HCT116 (cell line): Measurements from ENCODE around the gene MYBPC2. TPM values are rescaled to one million over a fixed set of nuclear protein-coding genes. Genes with fewer than 3 reads are reported as not detected.

ENCODE experiments used
- ATAC-seq: fragments of 200-7000 bp; cut with Tn5 transposase; 2 replicates; pipeline ENCODE4 v1.9.1; 2020; ENCODE audit warnings: mild to moderate bottlenecking, moderate library complexity
- BruUV-seq: library from RNA; stranded (reverse); fragments of 400-500 nt; replicated peaks from 2 replicates; lab custom pipeline; 2021; lab: Mats Ljungman, UMichigan
- CTCF ChIA-PET: fragments of 300-600 bp; sonication (Branson Sonifier 250); formaldehyde crosslinking; loops from one replicate; lab custom pipeline; 2021; ENCODE audit warnings: antibody characterized with exemption; lab: Charles Lee
- POLR2A ChIA-PET: fragments of 300-600, 350-600 bp; sonication (Branson Sonifier 250); formaldehyde crosslinking; loops from one replicate; lab custom pipeline; 2021; ENCODE audit warnings: antibody characterized with exemption; lab: Charles Lee
- RAD21 ChIA-PET, 2 experiments: fragments of 300-600 bp; sonication (Branson Sonifier 250); formaldehyde crosslinking; loops; one replicate each; lab custom pipeline; 2023; ENCODE audit warnings: low total read pairs in 2 of 2; ENCODE audit not compliant: uncharacterized antibody in 2 of 2, unreplicated experiment in 2 of 2, low non-redundant PET in 1 of 2; lab: Charles Lee
- DNase-seq: peaks from one replicate; pipeline ENCODE4 v3.0.0-alpha.2; 2010; ENCODE audit warnings: low read depth, low spot score
- H2AFZ ChIP-seq: fragments of 200-600 bp; shearing (Covaris generic), sonication (generic); 2 replicates; pipeline ENCODE4 v1.6.1; 2017; ENCODE audit warnings: low read depth, mixed run types, mixed read lengths, antibody characterized with exemption, low read length; ENCODE audit not compliant: poor library complexity, severe bottlenecking
- H3K27ac ChIP-seq: 2 replicates; pipeline ENCODE4 v1.5.1; 2012; ENCODE audit warnings: low read depth, low read length
- H3K27me3 ChIP-seq: fragments of 200-600 bp; sonication (generic); 2 replicates; pipeline ENCODE4 v1.6.1; 2016; ENCODE audit warnings: mixed run types, low read length, mixed read lengths; ENCODE audit not compliant: insufficient read depth
- H3K36me3 ChIP-seq, 2 experiments: fragments of 200-500 bp in 1 of 2; fragments of 200-600 bp in 1 of 2; sonication (Bioruptor generic) in 1 of 2; sonication (generic) in 1 of 2; 2 replicates each; pipeline versions ENCODE4 v1.5.1 to v1.6.1; 2014 to 2016; ENCODE audit warnings: low read length in 2 of 2, inconsistent platforms in 1 of 2, mixed read lengths in 1 of 2, mixed run types in 1 of 2; ENCODE audit not compliant: insufficient read depth in 2 of 2, control insufficient read depth in 1 of 2
- H3K4me1 ChIP-seq, 2 experiments: fragments of 200-600 bp in 1 of 2; sonication (generic) in 1 of 2; 2 replicates each; pipeline versions ENCODE4 v1.5.1 to v1.6.1; 2012 to 2017; ENCODE audit warnings: low read length in 2 of 2, inconsistent platforms in 1 of 2, mild to moderate bottlenecking in 1 of 2, mixed read lengths in 1 of 2, mixed run types in 1 of 2, moderate library complexity in 1 of 2; ENCODE audit not compliant: insufficient read depth in 2 of 2, control insufficient read depth in 1 of 2
- H3K4me2 ChIP-seq: fragments of 200-600 bp; sonication (generic); 2 replicates; pipeline ENCODE4 v1.6.1; 2017; ENCODE audit warnings: mixed run types, low read length, mixed read lengths
- H3K4me3 ChIP-seq, 2 experiments: fragments of 200-600 bp in 1 of 2; sonication (generic) in 1 of 2; replicated peaks in 1 of 2; 2 replicates each; pipeline ENCODE4 v1.5.1; 2011 to 2016; ENCODE audit warnings: low read length in 2 of 2, control low read depth in 1 of 2, low read depth in 1 of 2, mild to moderate bottlenecking in 1 of 2, mixed read lengths in 1 of 2, mixed run types in 1 of 2
- H3K79me2 ChIP-seq: fragments of 200-600 bp; sonication (generic); 2 replicates; pipeline ENCODE4 v1.6.1; 2017; ENCODE audit warnings: mild to moderate bottlenecking, mixed run types, low read length, moderate library complexity, mixed read lengths; ENCODE audit not compliant: insufficient read depth
- H3K9ac ChIP-seq: fragments of 200-600 bp; sonication (generic); 2 replicates; pipeline ENCODE4 v1.6.1; 2016; ENCODE audit warnings: low read length, mixed read lengths
- H3K9me2 ChIP-seq: fragments of 200-600 bp; sonication (generic), shearing (Covaris generic); 2 replicates; pipeline ENCODE4 v1.6.1; 2017; ENCODE audit warnings: mixed run types, mild to moderate bottlenecking, moderate library complexity; ENCODE audit not compliant: insufficient read depth
- H3K9me3 ChIP-seq, 2 experiments: fragments of 200-500 bp in 1 of 2; fragments of 200-600 bp in 1 of 2; sonication (Bioruptor generic) in 1 of 2; sonication (generic) in 1 of 2; 2 replicates each; pipeline ENCODE4 v1.6.1; 2014 to 2017; ENCODE audit warnings: low read length in 2 of 2, mixed read lengths in 2 of 2, inconsistent platforms in 1 of 2, low read depth in 1 of 2, mild to moderate bottlenecking in 1 of 2, mixed run types in 1 of 2, moderate library complexity in 1 of 2; ENCODE audit not compliant: control insufficient read depth in 1 of 2, insufficient read depth in 1 of 2
- H4K20me1 ChIP-seq: fragments of 200-600 bp; sonication (generic), shearing (Covaris generic); 2 replicates; pipeline ENCODE4 v1.6.1; 2017; ENCODE audit warnings: mixed run types, mild to moderate bottlenecking, moderate library complexity; ENCODE audit not compliant: insufficient read depth
- EGR1 ChIP-seq: IDR thresholded peaks from 2 replicates; pipeline ENCODE4 v1.6.1; 2012; ENCODE audit warnings: low read depth
- POLR2A ChIP-seq: IDR thresholded peaks from 2 replicates; pipeline ENCODE4 v1.7.0; 2011; ENCODE audit warnings: borderline replicate concordance; ENCODE audit not compliant: insufficient read depth, insufficient read length; ENCODE audit errors: extremely low read depth
- POLR2AphosphoS5 ChIP-seq: IDR thresholded peaks from 2 replicates; pipeline ENCODE4 v1.6.1; 2011; ENCODE audit warnings: mild to moderate bottlenecking, low read depth, low read length, moderate library complexity
- RAD21 ChIP-seq: IDR thresholded peaks from 2 replicates; pipeline ENCODE4 v1.6.1; 2012; ENCODE audit warnings: low read depth, mild to moderate bottlenecking
- SIN3A ChIP-seq: IDR thresholded peaks from 2 replicates; pipeline ENCODE4 v1.6.1; 2012; ENCODE audit warnings: low read depth
- intact Hi-C: fragments of 100-400 bp; cut with micrococcal nuclease; formaldehyde crosslinking; loops from 2 replicates; pipeline ENCODE4 v1.10.0; 2022
- total RNA-seq: library from RNA; stranded (reverse); gene quantifications from one replicate; pipeline ENCODE4 v1.2.1, GENCODE V29; 2021; ENCODE audit not compliant: unreplicated experiment
- TF ChIP-seq, protein P1 (sequence below): IDR thresholded peaks from 2 replicates; pipeline ENCODE4 v1.6.1; 2012

MYBPC2 gene
- total RNA-seq, 1 experiment from 2014 or later, result not detected

DNA sequence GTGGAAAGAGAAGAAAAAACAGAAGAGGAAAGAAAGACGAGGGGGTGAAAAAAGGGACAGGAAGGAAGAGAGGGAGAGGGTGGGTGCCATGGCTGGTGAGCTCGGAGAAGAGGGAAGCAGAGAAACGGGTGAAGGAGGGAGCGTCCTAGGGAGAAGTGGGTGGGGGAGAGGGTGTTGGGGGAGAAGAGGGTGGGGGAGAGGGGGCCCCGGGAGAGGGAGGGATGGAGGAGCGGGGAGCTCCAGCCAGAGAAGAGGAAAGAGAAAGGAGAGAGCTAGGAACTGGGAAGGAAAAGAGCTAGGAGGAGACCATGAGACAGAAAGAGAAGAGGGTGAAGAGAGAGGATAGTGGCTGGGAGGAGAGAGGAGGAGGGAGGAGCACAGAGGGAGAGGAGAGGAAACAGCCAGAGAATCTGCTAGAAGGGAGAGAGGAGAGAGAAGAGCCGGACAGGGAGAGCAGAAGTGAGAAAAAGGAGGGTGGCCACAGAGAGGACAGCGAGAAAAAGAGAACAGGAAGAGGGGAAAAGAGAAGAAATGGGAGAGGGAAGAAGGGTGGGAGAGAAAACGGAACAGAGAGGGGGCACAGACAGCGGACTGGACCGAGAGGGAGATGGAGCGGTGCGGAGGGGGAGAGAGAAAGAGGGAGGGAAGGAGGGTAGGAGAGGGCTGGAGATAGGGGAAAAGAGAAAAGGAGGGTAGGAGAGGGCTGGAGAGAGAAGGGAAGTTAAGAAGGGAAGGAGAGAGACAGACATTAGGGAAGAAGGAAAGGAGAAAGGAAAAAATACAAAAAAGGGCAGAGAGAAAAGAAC lies 55.9 kb downstream of the MYBPC2 start:
- H3K36me3 ChIP-seq, result peaks cover 3 to 6% of the 10 kb centered on the region in 2 experiments; a peak in 1 of 4 replicates
- ChIA-PET CTCF (no interaction called here), POLR2A (no interaction called here), RAD21 (interaction anchor here in 1 of 2 experiments (0.6 kb wide), 1 partner anchor 69 kb away, joined by 3 read pairs; no protein-coding TSS in a partner anchor)
- no peaks in the 10 kb centered on the region for H3K27me3 ChIP-seq
- no TSS peak for BruUV-seq
- peaks cover 12 to 16% of the 10 kb centered on the region in 2 experiments for H3K4me1 ChIP-seq
- no peak overlapping the region for H3K4me2 ChIP-seq
- no peak overlapping the region for H3K9ac ChIP-seq
- H3K9me2 ChIP-seq, result no peaks in the 10 kb centered on the region
- no peaks in the 10 kb centered on the region for H4K20me1 ChIP-seq
- no peaks in the 10 kb centered on the region for H3K79me2 ChIP-seq
- H2AFZ ChIP-seq, result no peak overlapping the region
- TF ChIP-seq EGR1, result no peak
- TF ChIP-seq SIN3A, result no peak
- TF ChIP-seq POLR2AphosphoS5, result no peak
- no peak for TF ChIP-seq RAD21
- TF ChIP-seq, protein P1, sequence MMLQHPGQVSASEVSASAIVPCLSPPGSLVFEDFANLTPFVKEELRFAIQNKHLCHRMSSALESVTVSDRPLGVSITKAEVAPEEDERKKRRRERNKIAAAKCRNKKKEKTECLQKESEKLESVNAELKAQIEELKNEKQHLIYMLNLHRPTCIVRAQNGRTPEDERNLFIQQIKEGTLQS, result no peak
- TF ChIP-seq, all 23 proteins: peak for 0
- no peak overlapping the region for H3K4me3 ChIP-seq
- H3K27ac ChIP-seq, result no peak overlapping the region
- H3K9me3 ChIP-seq, result peaks cover 3 to 12% of the 10 kb centered on the region in 2 experiments; a peak in 1 of 4 replicates
- intact Hi-C loops, result no loop called here
- DNase-seq (no peak), ATAC-seq (no peak)

DNA sequence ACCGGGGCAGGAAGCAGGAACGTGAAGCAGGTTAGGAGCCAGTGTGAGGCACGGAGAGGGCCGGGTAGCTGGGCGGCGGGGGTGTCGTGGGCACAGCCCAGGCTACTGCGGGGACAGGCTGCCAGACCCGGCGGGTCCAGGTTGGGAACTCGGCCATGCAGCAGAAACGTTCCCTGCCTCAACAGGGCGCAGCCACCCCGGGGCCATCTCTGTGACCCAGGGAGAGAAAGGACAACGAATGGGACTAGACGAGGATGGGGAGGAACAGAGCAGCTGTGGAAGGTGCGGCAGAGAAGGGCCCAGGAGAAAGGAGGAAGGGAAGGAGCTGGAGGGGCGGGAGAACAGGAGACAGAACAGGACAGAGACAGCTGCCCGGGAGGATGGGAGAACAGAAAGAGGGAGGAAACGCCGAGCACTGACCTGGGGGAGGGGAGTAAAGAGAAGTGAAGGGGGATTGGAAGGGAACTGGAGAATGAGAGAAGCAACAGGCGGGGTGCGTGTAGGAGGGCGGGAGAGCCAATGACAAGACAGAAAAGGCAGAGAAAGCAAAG lies 56.8 kb downstream of the MYBPC2 start:
- ChIA-PET CTCF (no interaction called here), POLR2A (no interaction called here), RAD21 (no interaction called here)
- intact Hi-C loops, result no loop called here
- Histone ChIP-seq H3K9me3 (peaks cover 3 to 12% of the 10 kb centered on the region in 2 experiments; a peak in 1 of 4 replicates), H3K36me3 (peaks cover 0 to 6% of the 10 kb centered on the region in 2 experiments; a peak in 1 of 4 replicates), H3K4me1 (peaks cover 12 to 16% of the 10 kb centered on the region in 2 experiments), H4K20me1 (no peaks in the 10 kb centered on the region), H3K9ac (no peak overlapping the region), H2AFZ (no peak overlapping the region), H3K4me3 (no peak overlapping the region), H3K4me2 (no peak overlapping the region), H3K79me2 (no peaks in the 10 kb centered on the region), H3K9me2 (no peaks in the 10 kb centered on the region), H3K27ac (no peak overlapping the region), H3K27me3 (no peaks in the 10 kb centered on the region)
- DNase-seq, result no peak
- TF ChIP-seq SIN3A, result no peak
- TF ChIP-seq RAD21, result no peak
- TF ChIP-seq POLR2A, result no peak
- ATAC-seq, result no peak
- BruUV-seq, result no TSS peak
